ENCODE measurements around the gene GABRR2. TPM values are rescaled to one million over a fixed set of nuclear protein-coding genes. Genes with fewer than 3 reads are reported as not detected.

The GABRR2 gene
- total RNA-seq, 1 donor from 2014 or later: 1.8 TPM

- Mint-ChIP-seq H3K4me1 (peaks cover 26% of the 10 kb centered on the region), H3K27me3 (no peaks in the 10 kb centered on the region), H3K36me3 (ENCODE audit: low read depth) (peaks cover 57% of the 10 kb centered on the region), H3K9me3 (no peaks in the 10 kb centered on the region), H3K4me3 (no peak overlapping the region), H3K27ac (no peak overlapping the region)
- intact Hi-C loops (cut with micrococcal nuclease): no loop called here
- ChIA-PET POLR2A (no interaction called here), CTCF (no interaction called here)
- DNase-seq (no peak), ATAC-seq (ENCODE audit: low read depth) (no peak)
- TF ChIP-seq CTCF (IDR thresholded peaks at IDR 0.05): no peak
Observed at GRCh38 chr6:89320012-89320559, 5.0 kb upstream of the GABRR2 start.

- CTCF ChIA-PET: no interaction called here
- H3K4me1 Mint-ChIP-seq: peaks cover 25% of the 10 kb centered on the region
- intact Hi-C loops (cut with micrococcal nuclease): no loop called here
- peaks cover 52% of the 10 kb centered on the region for H3K36me3 Mint-ChIP-seq (ENCODE audit: low read depth)
- TF ChIP-seq CTCF (IDR thresholded peaks at IDR 0.05): no peak
- POLR2A ChIA-PET: interaction anchor here (0.6 kb wide), 1 partner anchor 334 kb away, joined by 4 read pairs; no protein-coding TSS in a partner anchor
- no peak overlapping the region for H3K4me3 Mint-ChIP-seq
- ATAC-seq (ENCODE audit: low read depth) (no peak), DNase-seq (no peak)
- no peaks in the 10 kb centered on the region for H3K9me3 Mint-ChIP-seq
- H3K27me3 Mint-ChIP-seq: no peaks in the 10 kb centered on the region
- H3K27ac Mint-ChIP-seq: no peak overlapping the region
Observed at GRCh38 chr6:89317067-89317466, 2.0 kb upstream of the GABRR2 start.

- no peak for TF ChIP-seq CTCF (IDR thresholded peaks at IDR 0.05)
- Mint-ChIP-seq H3K9me3 (no peaks in the 10 kb centered on the region), H3K36me3 (ENCODE audit: low read depth) (peaks cover 40% of the 10 kb centered on the region), H3K27me3 (no peaks in the 10 kb centered on the region), H3K4me1 (peaks cover 12% of the 10 kb centered on the region), H3K27ac (no peak overlapping the region), H3K4me3 (no peak overlapping the region)
- ChIA-PET CTCF (no interaction called here), POLR2A (no interaction called here)
- DNase-seq (no peak), ATAC-seq (ENCODE audit: low read depth) (no peak)
- intact Hi-C loops (cut with micrococcal nuclease): no loop called here
Observed at GRCh38 chr6:89314692-89315091, 407 bp downstream of the GABRR2 start.

- no peak for DNase-seq
- H3K4me1 Mint-ChIP-seq: peaks cover 3% of the 10 kb centered on the region
- ATAC-seq (ENCODE audit: low read depth): no peak
- POLR2A ChIA-PET: no interaction called here
- H3K27ac Mint-ChIP-seq: no peak overlapping the region
- no peak for TF ChIP-seq CTCF (IDR thresholded peaks at IDR 0.05)
- no peak overlapping the region for H3K4me3 Mint-ChIP-seq
- peaks cover 34% of the 10 kb centered on the region for H3K36me3 Mint-ChIP-seq (ENCODE audit: low read depth)
- CTCF ChIA-PET: no interaction called here
- no peaks in the 10 kb centered on the region for H3K27me3 Mint-ChIP-seq
- intact Hi-C loops (cut with micrococcal nuclease): no loop called here
- H3K9me3 Mint-ChIP-seq: no peaks in the 10 kb centered on the region
Observed at GRCh38 chr6:89313006-89313405, 2.1 kb downstream of the GABRR2 start.

- peaks cover 24% of the 10 kb centered on the region for H3K36me3 Mint-ChIP-seq (ENCODE audit: low read depth)
- no peak for TF ChIP-seq CTCF (IDR thresholded peaks at IDR 0.05)
- intact Hi-C loops (cut with micrococcal nuclease): no loop called here
- POLR2A ChIA-PET: interaction anchor here (0.6 kb wide), 1 partner anchor 41 kb away, joined by 4 read pairs; the partner anchor contains the start of gene UBE2J1
- no peaks in the 10 kb centered on the region for H3K27me3 Mint-ChIP-seq
- H3K9me3 Mint-ChIP-seq: no peaks in the 10 kb centered on the region
- H3K4me3 Mint-ChIP-seq: no peak overlapping the region
- H3K4me1 Mint-ChIP-seq: no peaks in the 10 kb centered on the region
- CTCF ChIA-PET: interaction anchor here (0.6 kb wide), 1 partner anchor 297 kb away, joined by 3 read pairs; no protein-coding TSS in a partner anchor
- DNase-seq (no peak), ATAC-seq (ENCODE audit: low read depth) (no peak)
- no peak overlapping the region for H3K27ac Mint-ChIP-seq
Observed at GRCh38 chr6:89311853-89312531, 3.1 kb downstream of the GABRR2 start.
